PC-3 (cell line): Measurements from ENCODE around the gene PIAS2. TPM values are rescaled to one million over a fixed set of nuclear protein-coding genes. Genes with fewer than 3 reads are reported as not detected.

Experiments
- total RNA-seq: library from RNA; depleted of rRNA; stranded (reverse); fragments of >200 nt; gene quantifications from 2 replicates; pipeline ENCODE4 v1.2.3, GENCODE V29; 2014; rRNA removed

The PIAS2 gene
- total RNA-seq, 1 experiment from 2014 or later, result 13.5 TPM

Other genes starting within 250 kb of the PIAS2 start
- 0.04 TPM in 1 of 2 replicates, not detected in the other for gene ST8SIA5, start 160.5 kb downstream of the PIAS2 start, total RNA-seq
- gene KATNAL2, start 95 bp upstream of the PIAS2 start, total RNA-seq, result 2.0 and 6.6 TPM in 2 replicates
- gene ELOA2, start 118.1 kb upstream of the PIAS2 start, total RNA-seq, result not detected in 2 replicates
- 6.3 TPM in 2 replicates for gene HDHD2, start 233.0 kb upstream of the PIAS2 start, total RNA-seq